HG02885 (cell line): ENCODE data around the gene ROGDI.

ENCODE experiments used
- ATAC-seq: cut with Tn5 transposase; IDR thresholded peaks from one replicate; pipeline ENCODE4 v1.9.1; 2021; ENCODE audit warnings: mild to moderate bottlenecking; ENCODE audit not compliant: unreplicated experiment, poor library complexity

ROGDI gene

DNA sequence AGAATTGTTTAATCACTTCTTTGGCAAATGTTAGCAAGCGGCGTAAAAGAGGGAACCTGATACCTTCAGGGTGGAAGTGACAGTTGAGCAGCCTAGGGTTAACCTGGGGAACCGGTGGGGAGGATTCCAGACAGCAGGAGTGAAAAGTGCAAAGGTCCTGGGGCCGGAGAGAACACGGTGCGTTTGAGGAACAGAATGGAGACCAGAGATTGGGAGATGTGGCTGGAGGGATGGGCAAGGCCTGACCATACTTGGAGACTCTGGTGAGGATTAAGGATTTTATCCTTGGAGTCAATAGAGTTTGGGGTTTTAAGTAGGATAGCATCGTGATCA, 33.2 kb downstream of the ROGDI start:
- ATAC-seq = no peak

DNA sequence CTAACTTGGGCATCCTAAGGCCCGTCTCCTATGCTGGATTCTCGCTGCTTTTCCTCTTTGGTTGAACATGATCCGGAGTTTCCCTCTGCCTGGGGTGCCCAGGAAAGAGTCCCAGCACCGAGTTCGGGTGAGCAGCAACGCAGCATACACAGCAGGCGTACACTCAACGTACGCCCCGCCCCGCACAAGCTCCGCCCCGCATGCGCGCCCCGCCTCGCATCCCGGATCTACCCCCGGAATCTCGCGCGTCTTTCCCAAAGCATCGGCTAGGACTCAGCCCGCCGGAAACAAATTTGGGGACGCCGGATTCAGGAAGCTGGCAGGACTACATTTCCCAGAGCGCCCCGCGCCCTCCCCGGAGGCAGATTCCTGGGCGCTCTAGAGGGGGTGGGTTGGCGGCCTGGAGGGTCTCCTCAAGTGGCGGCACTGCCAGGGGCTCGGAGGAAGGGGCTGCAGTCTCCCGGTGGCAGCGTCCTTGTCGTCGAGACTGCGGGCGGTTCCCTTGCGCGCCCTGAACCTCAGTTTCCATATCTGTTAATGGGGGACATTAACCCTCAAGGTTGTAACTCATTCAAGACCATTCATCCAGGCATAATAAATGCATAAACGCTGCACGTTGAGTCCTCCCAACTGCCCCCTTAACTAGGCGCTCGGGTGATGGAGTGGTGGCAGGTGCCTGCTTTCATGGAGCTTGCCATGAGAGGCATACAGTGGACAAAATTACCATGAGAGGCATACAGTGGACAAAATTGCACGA, 33.7 kb downstream of the ROGDI start:
- peak; percentile 67 for ATAC-seq

- ATAC-seq = peak; percentile 3
These were observed 34.4 kb downstream of the ROGDI start for GRCh38 chr16:4767872-4768548.

GRCh38 chr16:4766875-4767628, 35.4 kb downstream of the ROGDI start, which contains the start of gene ZNF500:
Gene ZNF500, minus strand, starts transcription at chr16:4767162. Its CDS starts 1,184 bp downstream, at chr16:4765978.
- peak; percentile 84 for ATAC-seq

- no peak for ATAC-seq
These were observed 36.6 kb downstream of the ROGDI start for GRCh38 chr16:4765511-4766474.

- ATAC-seq = no peak
These were observed 38.6 kb downstream of the ROGDI start for GRCh38 chr16:4763791-4764190.

GRCh38 chr16:4762205-4762604, 40.2 kb downstream of the ROGDI start:
- no peak for ATAC-seq

DNA sequence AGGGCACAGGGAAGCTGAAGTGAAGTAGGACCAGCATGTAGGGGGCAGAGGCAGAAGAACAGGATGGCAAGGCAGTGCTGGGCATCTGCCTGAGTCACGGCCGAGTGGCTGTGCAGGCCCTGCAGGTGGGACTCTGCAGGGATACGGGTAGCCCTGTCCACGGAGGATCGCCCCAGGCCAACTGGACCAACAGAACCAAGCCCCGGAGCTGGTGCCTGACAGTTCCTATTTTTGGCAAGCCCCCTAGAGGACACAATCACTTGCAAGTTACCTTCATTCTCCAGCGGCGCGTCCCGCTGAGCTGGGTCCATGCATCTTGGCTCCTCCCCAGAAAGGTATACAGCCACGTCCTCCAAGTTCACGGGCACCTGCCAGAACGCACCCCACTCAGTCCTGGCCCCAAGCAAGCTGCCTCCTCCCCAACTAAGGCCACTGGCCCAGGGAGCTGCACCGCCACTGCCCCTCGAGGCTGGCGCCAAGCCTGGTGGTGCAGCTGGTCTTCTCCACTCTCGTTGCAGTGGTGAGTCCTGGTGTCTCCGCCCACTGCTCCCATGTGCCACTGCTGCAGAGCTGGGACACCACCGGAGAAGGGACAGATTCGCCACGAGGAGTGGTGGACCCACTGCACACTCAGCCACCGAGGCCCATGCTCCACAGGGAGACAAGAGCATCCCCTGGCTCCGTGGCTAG, 42.1 kb downstream of the ROGDI start:
- no peak for ATAC-seq

GRCh38 chr16:4755687-4756086, 46.7 kb downstream of the ROGDI start:
- ATAC-seq = no peak

GRCh38 chr16:4754865-4755264, 47.6 kb downstream of the ROGDI start:
- ATAC-seq = no peak

DNA sequence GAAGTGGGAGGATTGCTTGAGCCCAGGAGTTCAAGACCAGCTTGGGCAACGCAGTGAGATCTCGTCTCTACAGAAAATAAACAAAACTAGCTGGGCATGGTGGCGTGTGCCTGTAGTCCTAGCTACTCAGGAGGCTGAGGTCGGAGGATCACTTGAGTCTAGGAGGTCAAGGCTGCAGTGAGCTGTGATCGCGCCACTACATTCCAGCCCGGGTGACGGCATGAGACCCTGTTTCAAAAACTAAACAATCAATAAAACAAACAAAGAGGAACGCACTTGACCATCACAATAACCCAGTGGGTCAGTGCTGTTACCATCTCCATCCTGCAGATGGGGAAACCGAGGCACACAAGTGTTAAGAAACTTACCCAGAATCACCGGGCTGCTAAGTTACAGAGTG, 49.2 kb downstream of the ROGDI start:
- no peak for ATAC-seq

GRCh38 chr16:4752351-4753100, 49.9 kb downstream of the ROGDI start:
- ATAC-seq = no peak

DNA sequence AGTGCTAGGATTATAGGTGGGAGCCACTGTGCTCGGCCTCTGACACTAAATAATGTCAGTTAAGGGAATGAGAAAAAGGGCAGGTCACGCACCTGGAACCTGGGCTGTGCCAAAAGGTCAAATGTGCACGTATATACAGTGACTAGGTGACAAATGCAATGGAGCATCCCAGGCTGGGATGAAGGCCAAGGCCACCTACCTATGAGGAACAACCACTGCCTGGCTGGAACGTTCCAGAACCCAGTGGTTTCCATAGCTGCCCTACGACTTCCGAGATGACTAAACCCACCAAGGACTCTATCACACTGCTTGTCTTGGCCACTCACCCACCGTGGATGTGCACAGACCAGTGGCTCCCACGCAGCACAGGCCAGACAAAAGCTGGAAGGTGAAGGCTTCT, 51.5 kb downstream of the ROGDI start:
- ATAC-seq = no peak

DNA sequence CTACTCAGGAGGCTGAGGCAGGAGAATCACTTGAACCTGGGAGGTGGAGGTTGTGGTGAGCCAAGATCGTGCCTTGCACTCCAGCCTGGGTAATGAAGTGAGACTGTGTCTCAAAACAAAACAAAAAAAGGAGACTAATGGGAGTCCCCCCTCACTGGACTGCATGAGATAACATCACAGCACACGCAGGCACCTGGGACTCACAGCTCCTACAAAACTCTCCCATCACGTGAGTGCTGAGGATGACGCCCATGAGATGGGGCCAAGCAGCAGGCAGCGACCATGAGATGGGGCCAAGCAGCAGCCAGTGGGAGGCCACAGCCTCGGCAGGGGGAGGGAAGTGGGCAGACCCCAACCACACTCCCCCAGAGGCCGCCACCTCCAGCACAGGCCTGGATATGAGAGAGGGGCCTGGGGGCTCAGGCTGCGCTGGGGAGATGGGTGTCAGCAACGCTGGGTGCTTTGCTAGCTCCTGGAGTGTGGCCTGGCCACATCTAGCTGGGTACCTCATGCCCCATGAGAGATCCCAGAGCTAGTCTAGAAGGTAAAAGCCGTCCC, 52.7 kb downstream of the ROGDI start:
- ATAC-seq = no peak

DNA sequence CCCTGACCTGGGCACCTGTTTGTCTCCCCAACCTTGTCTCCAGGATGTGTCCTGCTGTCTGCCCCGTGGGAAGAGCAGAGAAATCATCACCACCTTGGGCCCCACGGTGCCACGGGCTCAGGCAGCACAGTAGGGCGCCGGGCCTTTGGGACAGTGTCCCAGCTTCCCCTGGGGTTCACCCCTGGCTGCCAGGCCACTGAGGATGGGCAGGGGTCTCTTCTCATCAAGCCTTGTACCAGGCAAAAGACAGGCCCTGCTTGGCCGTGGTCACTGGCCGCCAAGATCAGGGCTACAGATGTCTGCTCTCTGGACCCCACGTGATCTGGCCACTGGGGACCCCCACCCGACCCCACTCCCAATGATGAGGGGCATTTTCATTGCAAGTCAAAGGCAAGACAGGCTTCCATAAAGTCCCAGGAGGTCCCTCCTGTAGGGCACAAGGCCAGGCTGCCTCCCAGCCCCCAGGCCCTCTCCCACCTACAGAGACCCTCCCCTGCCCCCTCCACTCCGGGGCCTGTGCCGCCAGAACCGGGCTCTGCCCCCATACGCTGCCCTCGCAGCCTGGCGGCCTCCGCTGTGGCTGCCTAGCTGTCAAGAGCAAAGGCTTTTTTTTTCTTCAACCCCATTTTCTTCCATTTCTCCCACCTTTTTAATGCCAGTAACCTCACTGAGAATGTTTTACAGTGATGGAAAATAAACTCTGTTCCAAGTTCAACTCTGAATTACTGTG, 53.6 kb downstream of the ROGDI start:
- ATAC-seq = no peak

DNA sequence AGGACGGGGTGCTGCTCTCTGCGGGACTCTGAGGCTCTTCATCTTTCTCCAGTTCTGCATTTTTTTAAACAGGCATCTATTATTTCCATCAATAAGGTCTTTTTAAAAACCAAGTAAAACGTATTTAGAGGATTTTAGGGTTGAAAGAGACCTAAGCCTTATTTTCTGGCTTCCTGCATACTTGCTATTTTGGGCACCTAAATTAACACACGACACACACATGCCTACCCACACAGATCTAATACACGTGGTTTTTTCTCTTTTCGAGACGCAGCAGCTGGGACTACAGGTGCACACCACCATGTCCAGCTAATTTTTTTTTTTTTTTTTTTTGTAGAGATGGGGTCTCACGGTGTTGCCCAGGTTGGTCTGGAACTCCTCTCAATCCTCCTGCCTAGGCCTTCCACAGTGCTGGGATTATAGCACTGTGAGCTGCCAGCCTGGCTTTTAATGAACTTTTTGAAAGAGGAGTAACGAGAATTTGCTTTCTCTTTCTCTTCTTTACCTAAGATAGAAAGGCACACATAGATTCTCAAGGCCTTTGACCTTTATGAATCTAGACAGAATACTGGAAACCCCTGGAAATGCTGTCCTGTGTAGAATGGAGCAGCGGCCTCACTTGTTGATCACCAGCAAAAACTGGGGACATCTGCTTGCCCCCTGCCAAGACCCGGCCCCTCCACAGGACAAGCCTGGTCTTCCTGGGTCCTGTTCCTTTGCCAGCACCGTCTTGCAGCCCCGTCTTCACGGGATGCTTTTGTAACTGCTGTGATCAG, 54.3 kb downstream of the ROGDI start:
- ATAC-seq = no peak

GRCh38 chr16:4746991-4747574, 55.4 kb downstream of the ROGDI start:
- ATAC-seq = no peak
